Vagina (tissue), 2 donors: ENCODE results near the gene TMEM106C. TPM values are rescaled to one million over a fixed set of nuclear protein-coding genes. Genes with fewer than 3 reads are reported as not detected.

ENCODE experiments used
- DNase-seq, 2 donors: peaks; one replicate each; pipeline ENCODE4 v3.0.0-alpha.2; 2017; ENCODE audit errors: extremely low spot score in 2 of 2
- H3K27ac ChIP-seq: fragments of 200-600 bp; sonication (generic); one replicate; pipeline ENCODE4 v1.5.1; 2019
- H3K27me3 ChIP-seq: fragments of 200-600 bp; sonication (generic); one replicate; pipeline ENCODE4 v1.5.1; 2019
- H3K36me3 ChIP-seq, 2 donors: fragments of 200-600 bp; sonication (generic); one replicate each; pipeline ENCODE4 v1.5.1; 2017 to 2019
- H3K4me1 ChIP-seq: fragments of 200-600 bp; sonication (generic); one replicate; pipeline ENCODE4 v1.5.1; 2019
- H3K4me3 ChIP-seq, 2 donors: fragments of 200-600 bp; sonication (generic); 1 replicate in 1 of 2; 2 replicates in 1 of 2; pipeline ENCODE4 v1.5.1; 2016 to 2019
- H3K9me3 ChIP-seq: fragments of 200-600 bp; sonication (generic); one replicate; pipeline ENCODE4 v1.5.1; 2019
- POLR2A ChIP-seq, 2 donors: fragments of 450-650 bp; IDR thresholded peaks; one replicate each; pipeline ENCODE4 v1.6.1; 2017; ENCODE audit warnings: antibody characterized with exemption in 2 of 2, mild to moderate bottlenecking in 2 of 2, moderate library complexity in 2 of 2
- POLR2AphosphoS5 ChIP-seq, 2 donors: sonication (generic); formaldehyde crosslinking; IDR thresholded peaks; one replicate each; pipeline ENCODE4 v1.9.0; 2017; ENCODE audit warnings: antibody characterized with exemption in 2 of 2, mild to moderate bottlenecking in 2 of 2, low read depth in 1 of 2; ENCODE audit not compliant: insufficient read depth in 1 of 2
- intact Hi-C: fragments of 100-400 bp; cut with DNase I; formaldehyde crosslinking; loops from one replicate; pipeline ENCODE4 v1.15.1; 2023
- total RNA-seq: library from RNA; depleted of rRNA; stranded (reverse); fragments of >200 nt; gene quantifications from one replicate; pipeline ENCODE4 v1.2.3, GENCODE V29; 2016
- TF ChIP-seq, protein P1 (sequence below), 3 experiments: fragments of 450-650 bp in 2 of 3; fragments of 200-600 bp in 1 of 3; sonication (generic) in 1 of 3; IDR thresholded peaks; one replicate each; pipeline ENCODE4 v1.5.1; 2017 to 2019; ENCODE audit warnings: antibody characterized with exemption in 3 of 3, mild to moderate bottlenecking in 2 of 3, moderate library complexity in 2 of 3

TMEM106C gene
- total RNA-seq, 1 donor from 2014 or later: 25.3 TPM

DNA sequence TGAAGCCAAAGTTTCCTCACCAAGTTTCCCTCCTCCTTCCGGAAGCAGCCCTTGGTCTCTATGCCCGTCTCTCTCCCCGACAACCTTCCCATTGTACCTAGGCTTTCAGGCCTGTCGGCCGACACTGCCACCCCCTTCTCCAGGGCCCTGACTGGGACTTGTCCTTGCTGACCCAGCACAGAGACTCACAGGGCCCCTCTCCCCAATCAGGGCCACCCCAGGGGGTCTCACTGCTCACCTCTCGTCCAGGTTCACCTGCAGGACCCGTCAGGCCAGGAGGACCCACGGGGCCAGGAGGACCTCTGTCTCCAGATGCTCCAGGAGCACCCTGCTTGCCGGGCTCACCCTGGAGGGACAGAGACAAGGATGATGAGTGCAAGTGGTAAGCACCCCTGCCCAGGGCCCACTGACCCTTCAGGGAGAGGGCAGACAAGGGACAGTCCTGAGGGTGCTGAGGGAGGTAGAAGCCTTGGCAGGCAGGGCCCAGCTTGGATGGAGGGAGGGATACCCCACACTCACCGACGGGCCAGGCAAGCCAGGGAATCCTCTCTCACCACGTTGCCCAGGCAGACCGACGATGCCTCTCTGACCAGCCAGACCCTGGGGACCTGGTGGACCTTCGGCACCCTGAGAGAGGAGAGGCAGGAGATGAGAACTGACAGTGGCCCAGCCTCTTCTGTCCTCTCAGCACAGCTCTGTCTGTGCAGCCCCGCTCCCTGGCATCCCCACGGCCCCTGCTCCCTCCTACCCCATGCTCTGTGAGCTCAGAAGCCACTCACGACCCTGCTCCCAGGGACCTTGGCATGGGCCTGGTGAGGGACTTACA, 14.6 kb downstream of the TMEM106C start:
- DNase-seq: no peak
- no peak overlapping the region for H3K27ac ChIP-seq
- H3K27me3 ChIP-seq: no peaks in the 10 kb centered on the region
- intact Hi-C loops: no loop called here
- no peak overlapping the region for H3K4me3 ChIP-seq
- H3K9me3 ChIP-seq: no peaks in the 10 kb centered on the region
- TF ChIP-seq POLR2AphosphoS5 (IDR thresholded peaks at IDR 0.05; ENCODE audit: insufficient read depth in 1 of 2, low read depth in 1 of 2) (no peak), POLR2A (IDR thresholded peaks at IDR 0.05) (no peak)
- TF ChIP-seq, protein P1, sequence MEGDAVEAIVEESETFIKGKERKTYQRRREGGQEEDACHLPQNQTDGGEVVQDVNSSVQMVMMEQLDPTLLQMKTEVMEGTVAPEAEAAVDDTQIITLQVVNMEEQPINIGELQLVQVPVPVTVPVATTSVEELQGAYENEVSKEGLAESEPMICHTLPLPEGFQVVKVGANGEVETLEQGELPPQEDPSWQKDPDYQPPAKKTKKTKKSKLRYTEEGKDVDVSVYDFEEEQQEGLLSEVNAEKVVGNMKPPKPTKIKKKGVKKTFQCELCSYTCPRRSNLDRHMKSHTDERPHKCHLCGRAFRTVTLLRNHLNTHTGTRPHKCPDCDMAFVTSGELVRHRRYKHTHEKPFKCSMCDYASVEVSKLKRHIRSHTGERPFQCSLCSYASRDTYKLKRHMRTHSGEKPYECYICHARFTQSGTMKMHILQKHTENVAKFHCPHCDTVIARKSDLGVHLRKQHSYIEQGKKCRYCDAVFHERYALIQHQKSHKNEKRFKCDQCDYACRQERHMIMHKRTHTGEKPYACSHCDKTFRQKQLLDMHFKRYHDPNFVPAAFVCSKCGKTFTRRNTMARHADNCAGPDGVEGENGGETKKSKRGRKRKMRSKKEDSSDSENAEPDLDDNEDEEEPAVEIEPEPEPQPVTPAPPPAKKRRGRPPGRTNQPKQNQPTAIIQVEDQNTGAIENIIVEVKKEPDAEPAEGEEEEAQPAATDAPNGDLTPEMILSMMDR (IDR thresholded peaks at IDR 0.05): no peak
- H3K36me3 ChIP-seq: no peaks in the 10 kb centered on the region
- no peaks in the 10 kb centered on the region for H3K4me1 ChIP-seq

DNA sequence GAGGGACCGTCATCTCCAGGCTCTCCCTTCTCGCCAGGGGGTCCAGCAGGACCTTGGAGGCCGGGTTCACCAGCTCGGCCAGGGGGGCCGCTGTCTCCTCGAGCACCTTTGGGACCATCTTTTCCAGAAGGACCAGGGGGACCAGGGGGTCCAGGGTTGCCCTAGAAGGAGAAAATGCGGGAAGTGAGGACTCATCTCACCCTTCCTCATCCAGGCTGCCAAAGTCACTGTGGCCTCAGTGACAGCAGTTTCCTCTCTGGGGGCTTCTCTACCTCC, 15.1 kb downstream of the TMEM106C start:
- no peak overlapping the region for H3K4me3 ChIP-seq
- no peaks in the 10 kb centered on the region for H3K27me3 ChIP-seq
- no peaks in the 10 kb centered on the region for H3K9me3 ChIP-seq
- no peak for DNase-seq
- H3K27ac ChIP-seq: no peak overlapping the region
- TF ChIP-seq, protein P1 (IDR thresholded peaks at IDR 0.05): no peak
- TF ChIP-seq POLR2A (IDR thresholded peaks at IDR 0.05): no peak
- no peak for TF ChIP-seq POLR2AphosphoS5 (IDR thresholded peaks at IDR 0.05; ENCODE audit: insufficient read depth in 1 of 2, low read depth in 1 of 2)
- intact Hi-C loops: no loop called here
- no peaks in the 10 kb centered on the region for H3K4me1 ChIP-seq
- no peaks in the 10 kb centered on the region for H3K36me3 ChIP-seq

DNA sequence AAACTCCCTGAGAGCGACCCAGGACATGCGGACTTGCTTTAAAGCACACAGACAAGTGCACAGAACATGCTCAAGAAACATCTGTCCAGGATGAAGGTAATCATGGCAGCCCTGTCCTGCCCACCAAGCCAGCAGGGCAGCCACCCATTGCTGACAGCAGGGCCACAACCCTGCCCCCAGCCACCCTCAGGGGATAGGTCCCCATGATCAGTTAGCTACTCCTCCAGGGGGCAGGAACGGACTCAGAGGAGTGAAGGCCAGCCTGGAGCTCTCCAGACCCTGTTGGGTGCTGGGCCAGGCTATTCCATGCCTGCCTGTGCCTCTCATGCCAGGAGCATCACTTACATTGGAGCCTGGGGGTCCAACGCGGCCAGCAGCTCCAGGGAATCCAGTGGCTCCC, 15.8 kb downstream of the TMEM106C start:
- H3K36me3 ChIP-seq: no peaks in the 10 kb centered on the region
- H3K4me1 ChIP-seq: no peaks in the 10 kb centered on the region
- H3K27me3 ChIP-seq: no peaks in the 10 kb centered on the region
- no peak for DNase-seq
- H3K9me3 ChIP-seq: no peaks in the 10 kb centered on the region
- no peak overlapping the region for H3K27ac ChIP-seq
- intact Hi-C loops: no loop called here
- TF ChIP-seq, protein P1 (IDR thresholded peaks at IDR 0.05): no peak
- no peak for TF ChIP-seq POLR2AphosphoS5 (IDR thresholded peaks at IDR 0.05; ENCODE audit: insufficient read depth in 1 of 2, low read depth in 1 of 2)
- no peak for TF ChIP-seq POLR2A (IDR thresholded peaks at IDR 0.05)
- H3K4me3 ChIP-seq: no peak overlapping the region

DNA sequence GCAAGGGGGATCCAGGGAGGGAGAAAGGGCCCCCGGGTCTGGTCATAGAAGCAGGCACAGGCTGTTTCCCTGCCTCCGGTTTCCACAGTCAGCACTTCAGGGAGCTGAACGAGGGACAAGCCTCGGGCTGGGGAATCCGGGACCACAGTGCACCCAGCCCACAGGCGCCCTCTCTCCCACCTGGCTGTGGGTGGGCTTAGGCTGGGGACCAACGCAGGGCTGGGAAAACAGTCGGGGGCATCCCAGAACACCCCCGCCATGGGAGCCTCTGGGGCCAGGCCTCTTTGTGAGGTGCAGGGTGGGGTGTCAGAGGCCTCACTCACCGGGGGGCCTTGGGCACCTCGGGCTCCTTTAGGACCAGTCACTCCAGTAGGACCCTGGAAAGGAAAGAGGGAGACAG, 16.3 kb downstream of the TMEM106C start:
- Histone ChIP-seq H3K4me3 (no peak overlapping the region), H3K36me3 (no peaks in the 10 kb centered on the region), H3K27me3 (no peaks in the 10 kb centered on the region), H3K4me1 (no peaks in the 10 kb centered on the region), H3K27ac (no peak overlapping the region), H3K9me3 (no peaks in the 10 kb centered on the region)
- TF ChIP-seq POLR2AphosphoS5 (IDR thresholded peaks at IDR 0.05; ENCODE audit: insufficient read depth in 1 of 2, low read depth in 1 of 2) (no peak), POLR2A (IDR thresholded peaks at IDR 0.05) (no peak)
- TF ChIP-seq, protein P1 (IDR thresholded peaks at IDR 0.05): no peak
- intact Hi-C loops: no loop called here
- DNase-seq: no peak

DNA sequence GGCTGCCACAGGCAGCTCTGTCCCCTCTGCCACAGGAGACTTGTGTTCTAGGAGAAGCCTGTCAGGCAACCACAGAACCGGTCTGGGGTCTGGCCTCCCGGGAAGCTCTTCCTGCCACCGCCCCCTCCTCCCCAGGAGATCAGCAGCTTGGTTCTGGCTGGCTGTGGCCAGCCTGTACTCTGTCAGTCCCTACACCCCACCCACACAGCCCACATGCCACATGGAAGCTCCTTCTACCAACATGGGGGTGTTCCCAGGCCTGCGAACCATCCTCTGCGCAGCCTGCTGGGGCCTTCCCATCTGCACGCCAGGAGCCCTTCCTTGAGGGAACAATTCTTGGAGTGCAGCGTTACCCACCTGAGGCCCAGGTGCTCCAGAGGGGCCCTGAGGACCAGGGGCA, 16.8 kb downstream of the TMEM106C start:
- TF ChIP-seq, protein P1 (IDR thresholded peaks at IDR 0.05): no peak
- no peak for TF ChIP-seq POLR2A (IDR thresholded peaks at IDR 0.05)
- Histone ChIP-seq H3K4me3 (no peak overlapping the region), H3K4me1 (no peaks in the 10 kb centered on the region), H3K36me3 (no peaks in the 10 kb centered on the region), H3K27ac (no peak overlapping the region), H3K27me3 (no peaks in the 10 kb centered on the region), H3K9me3 (no peaks in the 10 kb centered on the region)
- no peak for DNase-seq
- intact Hi-C loops: no loop called here
